Activated naive CD4-positive, alpha-beta T cell treated with anti-CD3 and anti-CD28 coated beads for 36 hours (primary cell): ENCODE results near the gene VAPB. TPM values are rescaled to one million over a fixed set of nuclear protein-coding genes. Genes with fewer than 3 reads are reported as not detected.
A peak's percentile ranks its signal among the peaks of the same experiment; 100 is the strongest.

Source experiments
- CTCF ChIA-PET: fragments of 350-600 bp; sonication (Branson Sonifier 250); formaldehyde crosslinking; loops from one replicate; lab custom pipeline; 2021; ENCODE audit warnings: antibody characterized with exemption; lab: Charles Lee
- DNase-seq: peaks from one replicate; pipeline ENCODE4 v3.0.0-alpha.2; 2020
- H3K27ac Mint-ChIP-seq: one replicate; pipeline ENCODE4 v1.8.0; 2021; ENCODE audit warnings: mild to moderate bottlenecking, mixed read lengths
- H3K27me3 Mint-ChIP-seq: one replicate; pipeline ENCODE4 v1.8.0; 2021; ENCODE audit warnings: low read depth, mixed read lengths
- H3K36me3 Mint-ChIP-seq: one replicate; pipeline ENCODE4 v1.8.0; 2021; ENCODE audit warnings: low read depth, mixed read lengths
- H3K4me1 Mint-ChIP-seq: one replicate; pipeline ENCODE4 v1.8.0; 2021; ENCODE audit warnings: low read depth, mixed read lengths
- H3K4me3 Mint-ChIP-seq: one replicate; pipeline ENCODE4 v1.8.0; 2021; ENCODE audit warnings: mild to moderate bottlenecking, moderate library complexity, mixed read lengths
- H3K9me3 Mint-ChIP-seq: one replicate; pipeline ENCODE4 v1.8.0; 2021; ENCODE audit warnings: mixed read lengths
- intact Hi-C: fragments of 100-400 bp; cut with micrococcal nuclease; formaldehyde crosslinking; loops from one replicate; pipeline ENCODE4 v1.15.1; 2023
- total RNA-seq, 2 experiments: library from RNA; stranded (reverse); gene quantifications; one replicate each; pipeline ENCODE4 v1.2.3, GENCODE V29; 2021

VAPB gene
- 10 to 100 TPM; 26.8 to 27.9 TPM for total RNA-seq

- CTCF ChIA-PET = interaction anchor here (0.8 to 1.0 kb wide), 2 partner anchors 92 to 151 kb away, joined by 3 to 4 read pairs; no protein-coding TSS in a partner anchor
- H3K36me3 Mint-ChIP-seq = peaks cover 25% of the 10 kb centered on the region
- H3K4me1 Mint-ChIP-seq = peaks cover 42% of the 10 kb centered on the region
- peak within 1 kb of the TSS; percentile 90 for H3K27ac Mint-ChIP-seq
- H3K9me3 Mint-ChIP-seq = no peaks in the 10 kb centered on the region
- DNase-seq = peak; percentile 96
- H3K27me3 Mint-ChIP-seq = no peaks in the 10 kb centered on the region
- intact Hi-C loops = loop anchor here (1.0 to 5.0 kb wide), 5 partner anchors 19 to 503 kb away; partner anchors contain the start of genes RAB22A and STX16
- peak within 1 kb of the TSS; percentile 96 for H3K4me3 Mint-ChIP-seq
Observed at GRCh38 chr20:58388882-58389323, at the start of gene VAPB. TSS of gene VAPB (plus strand) at chr20:58389229. CDS start at chr20:58389460, 231 bp downstream.

- CTCF ChIA-PET = interaction anchor here (0.6 kb wide), 1 partner anchor 10 kb away, joined by 3 read pairs; no protein-coding TSS in a partner anchor
- peaks cover 11% of the 10 kb centered on the region for H3K36me3 Mint-ChIP-seq
- intact Hi-C loops = no loop called here
- no peaks in the 10 kb centered on the region for H3K9me3 Mint-ChIP-seq
- peaks cover 22% of the 10 kb centered on the region for H3K4me1 Mint-ChIP-seq
- H3K27ac Mint-ChIP-seq = no peak overlapping the region
- no peaks in the 10 kb centered on the region for H3K27me3 Mint-ChIP-seq
- no peak for DNase-seq
- H3K4me3 Mint-ChIP-seq = no peak overlapping the region
Observed at GRCh38 chr20:58339741-58340140, 49.3 kb upstream of the VAPB start.

- H3K27me3 Mint-ChIP-seq = no peaks in the 10 kb centered on the region
- no peak for DNase-seq
- peaks cover 22% of the 10 kb centered on the region for H3K4me1 Mint-ChIP-seq
- CTCF ChIA-PET = interaction anchor here (0.6 kb wide), 1 partner anchor 10 kb away, joined by 3 read pairs; no protein-coding TSS in a partner anchor
- intact Hi-C loops = no loop called here
- no peaks in the 10 kb centered on the region for H3K9me3 Mint-ChIP-seq
- peaks cover 12% of the 10 kb centered on the region for H3K36me3 Mint-ChIP-seq
- H3K4me3 Mint-ChIP-seq = no peak overlapping the region
- H3K27ac Mint-ChIP-seq = no peak overlapping the region
Observed at GRCh38 chr20:58340151-58340550, 48.9 kb upstream of the VAPB start.

- no peaks in the 10 kb centered on the region for H3K9me3 Mint-ChIP-seq
- H3K4me3 Mint-ChIP-seq = no peak overlapping the region
- no peak for DNase-seq
- H3K27ac Mint-ChIP-seq = no peak overlapping the region
- H3K4me1 Mint-ChIP-seq = peaks cover 22% of the 10 kb centered on the region
- no peaks in the 10 kb centered on the region for H3K27me3 Mint-ChIP-seq
- CTCF ChIA-PET = no interaction called here
- intact Hi-C loops = no loop called here
- H3K36me3 Mint-ChIP-seq = peaks cover 18% of the 10 kb centered on the region
Observed at GRCh38 chr20:58340853-58341252, 48.2 kb upstream of the VAPB start.

- Mint-ChIP-seq H3K4me3 (no peak overlapping the region), H3K27ac (no peak overlapping the region), H3K27me3 (no peaks in the 10 kb centered on the region), H3K36me3 (peaks cover 23% of the 10 kb centered on the region), H3K9me3 (no peaks in the 10 kb centered on the region), H3K4me1 (peaks cover 20% of the 10 kb centered on the region)
- no peak for DNase-seq
- CTCF ChIA-PET = interaction anchor here (0.5 to 1.1 kb wide), 3 partner anchors 8 to 104 kb away, joined by 3 to 4 read pairs (median 3); no protein-coding TSS in a partner anchor
- intact Hi-C loops = no loop called here
Observed at GRCh38 chr20:58342104-58342945, 46.7 kb upstream of the VAPB start.

- Mint-ChIP-seq H3K4me3 (no peak overlapping the region), H3K4me1 (peaks cover 19% of the 10 kb centered on the region), H3K9me3 (no peaks in the 10 kb centered on the region), H3K36me3 (peaks cover 23% of the 10 kb centered on the region), H3K27ac (no peak overlapping the region), H3K27me3 (no peaks in the 10 kb centered on the region)
- DNase-seq = no peak
- CTCF ChIA-PET = interaction anchor here (1.0 kb wide), 1 partner anchor 15 kb away, joined by 3 read pairs; no protein-coding TSS in a partner anchor
- intact Hi-C loops = no loop called here
Observed at GRCh38 chr20:58344741-58345140, 44.3 kb upstream of the VAPB start.

- H3K36me3 Mint-ChIP-seq = peaks cover 25% of the 10 kb centered on the region
- no peak overlapping the region for H3K27ac Mint-ChIP-seq
- H3K4me1 Mint-ChIP-seq = peaks cover 5% of the 10 kb centered on the region
- intact Hi-C loops = no loop called here
- H3K27me3 Mint-ChIP-seq = no peaks in the 10 kb centered on the region
- H3K9me3 Mint-ChIP-seq = no peaks in the 10 kb centered on the region
- CTCF ChIA-PET = no interaction called here
- H3K4me3 Mint-ChIP-seq = no peak overlapping the region
- no peak for DNase-seq
Observed at GRCh38 chr20:58349570-58349969, 39.5 kb upstream of the VAPB start.

GRCh38 chr20:58352468-58352867 is 36.6 kb upstream of the VAPB start:
- intact Hi-C loops = loop anchor here (1.0 kb wide), 1 partner anchor 42 kb away; no protein-coding TSS in a partner anchor
- Mint-ChIP-seq H3K4me3 (no peak overlapping the region), H3K27me3 (no peaks in the 10 kb centered on the region), H3K27ac (no peak overlapping the region), H3K36me3 (peaks cover 12% of the 10 kb centered on the region), H3K9me3 (no peaks in the 10 kb centered on the region), H3K4me1 (peaks cover 5% of the 10 kb centered on the region)
- CTCF ChIA-PET = interaction anchor here (1.0 kb wide), 1 partner anchor 96 kb away, joined by 3 read pairs; no protein-coding TSS in a partner anchor
- peak; percentile 48 for DNase-seq

- CTCF ChIA-PET = interaction anchor here (1.0 kb wide), 1 partner anchor 15 kb away, joined by 3 read pairs; no protein-coding TSS in a partner anchor
- peaks cover 19% of the 10 kb centered on the region for H3K36me3 Mint-ChIP-seq
- intact Hi-C loops = no loop called here
Observed at GRCh38 chr20:58359441-58359840, 29.6 kb upstream of the VAPB start.

GRCh38 chr20:58360936-58361335 is 28.1 kb upstream of the VAPB start:
- Mint-ChIP-seq H3K27me3 (no peaks in the 10 kb centered on the region), H3K27ac (no peak overlapping the region), H3K4me1 (peaks cover 2% of the 10 kb centered on the region), H3K4me3 (no peak overlapping the region), H3K9me3 (no peaks in the 10 kb centered on the region), H3K36me3 (peaks cover 15% of the 10 kb centered on the region)
- intact Hi-C loops = no loop called here
- CTCF ChIA-PET = interaction anchor here (0.6 to 1.2 kb wide), 2 partner anchors 16 to 127 kb away, joined by 3 read pairs; no protein-coding TSS in a partner anchor
- no peak for DNase-seq

More at GRCh38 chr20:58359441-58359840, 29.6 kb upstream of the VAPB start:
- Mint-ChIP-seq H3K27ac (no peak overlapping the region), H3K4me3 (no peak overlapping the region), H3K9me3 (no peaks in the 10 kb centered on the region), H3K27me3 (no peaks in the 10 kb centered on the region), H3K4me1 (no peaks in the 10 kb centered on the region)
- DNase-seq = no peak

- Mint-ChIP-seq H3K36me3 (peaks cover 15% of the 10 kb centered on the region), H3K27ac (no peak overlapping the region), H3K4me1 (peaks cover 4% of the 10 kb centered on the region), H3K27me3 (no peaks in the 10 kb centered on the region), H3K4me3 (no peak overlapping the region), H3K9me3 (no peaks in the 10 kb centered on the region)
- intact Hi-C loops = no loop called here
- CTCF ChIA-PET = interaction anchor here (0.6 to 1.2 kb wide), 2 partner anchors 15 to 128 kb away, joined by 3 read pairs; no protein-coding TSS in a partner anchor
- DNase-seq = no peak
Observed at GRCh38 chr20:58361481-58362205, 27.4 kb upstream of the VAPB start.

GRCh38 chr20:58362206-58362516 is 26.9 kb upstream of the VAPB start:
- Mint-ChIP-seq H3K4me1 (peaks cover 4% of the 10 kb centered on the region), H3K9me3 (no peaks in the 10 kb centered on the region), H3K27ac (no peak overlapping the region), H3K27me3 (no peaks in the 10 kb centered on the region), H3K36me3 (peaks cover 15% of the 10 kb centered on the region), H3K4me3 (no peak overlapping the region)
- no peak for DNase-seq
- CTCF ChIA-PET = no interaction called here
- intact Hi-C loops = no loop called here
